RPMI7951 (cell line): Measurements from ENCODE around the gene SNX8. TPM values are rescaled to one million over a fixed set of nuclear protein-coding genes. Genes with fewer than 3 reads are reported as not detected.
"Not testable (repeated sequence)": the region's sequence is repeated elsewhere in the genome, so short reads cannot be mapped to it uniquely, and the experiment has no call there.

Experiments used
- DNase-seq: peaks from one replicate; pipeline ENCODE4 v3.0.0-alpha.2; 2012; ENCODE audit warnings: low read depth
- total RNA-seq: library from RNA; depleted of rRNA; stranded (reverse); fragments of >200 nt; shearing (Covaris generic); gene quantifications from 2 replicates; pipeline ENCODE4 v1.2.3, GENCODE V29; 2014; rRNA removed

Gene SNX8
- total RNA-seq: 8.9 and 24.2 TPM in 2 replicates

- peak; percentile 86 for DNase-seq
Measured at GRCh38 chr7:2314209-2314955, at the start of gene SNX8. SNX8 (minus strand) TSS chr7:2314441; CDS start chr7:2314421, 20 bp downstream.

GRCh38 chr7:2362385-2363088 lies 48.3 kb upstream of the SNX8 start:
- no peak for DNase-seq

GRCh38 chr7:2360796-2361195 lies 46.6 kb upstream of the SNX8 start:
- no peak for DNase-seq

GRCh38 chr7:2359610-2360009 lies 45.4 kb upstream of the SNX8 start:
- DNase-seq: no peak

DNA sequence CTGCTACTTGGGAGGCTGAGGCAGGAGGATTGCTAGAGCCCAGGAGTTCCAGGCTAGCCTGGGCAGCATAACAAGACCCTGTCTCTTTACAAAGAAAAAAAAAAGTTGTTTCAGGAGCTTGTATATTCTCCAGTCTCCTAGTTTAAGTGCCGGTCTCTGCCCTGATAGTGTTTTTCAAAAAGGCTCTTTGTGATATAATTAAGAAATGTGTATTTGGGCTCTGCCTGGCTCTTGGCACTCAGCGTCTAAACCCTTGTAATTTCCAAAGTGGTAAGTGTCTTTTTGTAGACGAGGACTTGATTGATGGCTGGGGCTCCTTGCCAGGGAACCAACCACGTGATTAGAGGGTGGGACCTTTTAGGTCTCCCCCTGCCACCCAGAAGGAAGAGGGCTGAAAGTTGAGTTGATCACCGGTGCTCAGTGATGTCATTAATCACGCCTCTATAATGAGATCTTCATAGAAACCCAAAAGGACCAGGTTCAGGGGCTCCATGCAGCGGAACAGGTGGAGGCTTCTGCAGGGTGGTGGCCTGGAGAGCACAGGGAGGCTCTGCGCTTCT lies 44.8 kb upstream of the SNX8 start:
- no peak for DNase-seq

GRCh38 chr7:2357571-2357970 lies 43.3 kb upstream of the SNX8 start:
- no peak for DNase-seq

DNA sequence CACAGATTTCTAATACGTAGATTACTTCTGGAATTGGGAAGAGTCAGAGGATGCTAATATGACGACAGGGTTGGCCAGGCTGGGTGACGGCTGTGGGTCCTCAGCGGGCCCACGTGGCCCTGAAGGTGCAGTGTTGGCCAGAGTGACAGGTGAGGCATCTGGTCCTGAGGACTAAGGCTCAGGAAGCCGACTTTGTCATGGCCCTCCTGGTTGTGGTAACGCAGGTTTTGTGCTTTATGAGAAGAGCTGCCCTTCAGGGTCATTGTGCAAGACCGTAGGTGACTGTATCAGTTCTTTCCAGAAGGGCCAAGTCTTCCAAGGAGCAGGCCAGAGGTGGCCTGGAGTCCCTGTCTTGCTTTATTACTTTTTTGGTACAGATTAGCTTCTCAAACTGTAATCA lies 42.9 kb upstream of the SNX8 start:
- no peak for DNase-seq

DNA sequence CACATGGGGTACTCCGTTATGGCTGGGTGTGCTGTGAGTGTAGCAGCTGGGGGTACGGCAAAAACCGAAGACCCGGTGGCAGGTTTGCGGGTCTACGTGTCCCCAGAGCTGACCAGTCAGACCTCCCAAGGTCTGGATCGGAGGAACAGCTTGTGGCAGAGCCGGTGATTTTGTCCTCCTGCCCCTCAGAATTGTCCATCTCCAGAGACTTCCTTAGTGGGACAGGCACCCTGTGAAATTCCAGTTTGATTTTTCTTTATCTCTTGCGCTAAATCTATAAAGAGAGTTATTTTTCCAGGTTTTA lies 41.4 kb upstream of the SNX8 start:
- no peak for DNase-seq

- peak; percentile 38 for DNase-seq
Measured at GRCh38 chr7:2354939-2355704, 40.9 kb upstream of the SNX8 start.

GRCh38 chr7:2354186-2354938 lies 40.1 kb upstream of the SNX8 start, which contains the start of gene EIF3B:
EIF3B (plus strand) TSS chr7:2354827; CDS start chr7:2354922, 95 bp downstream.
- peak; percentile 95 for DNase-seq

DNA sequence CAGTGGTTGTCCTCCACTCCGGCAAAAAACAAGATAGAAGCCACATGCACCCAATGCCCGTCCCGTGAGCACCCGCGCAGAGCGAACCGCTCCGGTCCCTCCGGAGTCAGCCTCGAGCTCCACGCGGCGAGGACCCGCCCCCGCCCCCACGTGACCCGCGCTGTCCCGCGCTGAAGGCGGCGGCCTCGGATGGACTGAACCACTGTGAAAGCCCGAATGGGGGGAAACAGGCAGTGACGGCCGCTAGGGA lies 39.6 kb upstream of the SNX8 start:
- peak; percentile 91 for DNase-seq

GRCh38 chr7:2353113-2353935 lies 39.1 kb upstream of the SNX8 start:
- no peak for DNase-seq

- DNase-seq: no peak
Measured at GRCh38 chr7:2350861-2351260, 36.6 kb upstream of the SNX8 start.

DNA sequence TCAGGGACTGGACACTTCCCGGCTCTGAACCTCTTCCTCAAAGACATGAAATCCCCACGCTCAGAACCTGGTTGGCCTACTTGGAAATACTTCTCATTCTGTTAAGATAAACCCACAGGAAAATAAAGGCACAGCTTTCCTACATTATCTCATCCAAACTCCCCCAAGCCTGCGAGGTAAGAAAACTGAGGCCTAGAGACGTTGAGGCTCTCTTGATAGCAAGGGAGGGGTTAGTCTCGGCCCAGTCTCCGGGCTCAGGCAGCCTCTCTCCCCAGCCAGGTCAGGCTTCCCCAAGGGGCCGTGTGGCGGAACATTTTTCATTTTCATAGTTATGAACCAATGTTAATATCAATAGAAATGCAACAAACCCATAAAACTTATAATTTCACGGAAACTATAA lies 35.8 kb upstream of the SNX8 start:
- no peak for DNase-seq

DNA sequence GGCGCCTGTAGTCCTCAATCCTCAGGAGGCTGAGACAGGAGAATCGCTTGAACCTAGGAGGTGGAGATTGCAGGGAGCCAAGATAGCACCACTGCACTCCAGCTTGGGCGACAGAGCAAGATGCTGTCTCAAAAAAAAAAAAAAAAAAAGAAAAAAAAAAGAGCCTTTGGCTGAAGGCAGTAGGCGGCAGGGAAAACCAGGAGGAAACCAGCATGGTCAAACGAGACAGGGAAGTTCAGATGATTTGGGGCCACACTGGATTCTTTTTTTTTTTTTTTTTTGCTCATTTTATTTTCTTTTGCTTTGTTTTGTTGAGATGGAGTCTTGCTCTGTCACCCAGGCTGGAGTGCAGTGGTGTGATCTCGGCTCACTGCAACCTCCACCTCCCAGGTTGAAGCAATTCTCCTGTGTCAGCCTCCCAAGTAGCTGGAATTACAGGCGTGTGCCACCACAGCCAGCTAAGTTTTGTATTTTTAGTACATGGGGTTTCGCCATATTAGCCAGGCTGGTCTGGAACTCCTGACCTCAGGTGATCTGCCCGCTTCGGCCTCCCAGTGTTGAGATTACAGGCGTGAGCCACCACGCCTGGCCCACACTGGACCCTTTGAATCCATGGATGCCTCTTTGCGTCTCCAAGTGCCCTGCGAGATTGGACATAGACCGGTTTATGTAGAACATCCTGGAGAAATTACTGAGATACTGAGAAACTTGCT lies 33.3 kb upstream of the SNX8 start:
- DNase-seq: not testable (repeated sequence)

GRCh38 chr7:2336626-2337299 lies 22.5 kb upstream of the SNX8 start:
- DNase-seq: no peak

DNA sequence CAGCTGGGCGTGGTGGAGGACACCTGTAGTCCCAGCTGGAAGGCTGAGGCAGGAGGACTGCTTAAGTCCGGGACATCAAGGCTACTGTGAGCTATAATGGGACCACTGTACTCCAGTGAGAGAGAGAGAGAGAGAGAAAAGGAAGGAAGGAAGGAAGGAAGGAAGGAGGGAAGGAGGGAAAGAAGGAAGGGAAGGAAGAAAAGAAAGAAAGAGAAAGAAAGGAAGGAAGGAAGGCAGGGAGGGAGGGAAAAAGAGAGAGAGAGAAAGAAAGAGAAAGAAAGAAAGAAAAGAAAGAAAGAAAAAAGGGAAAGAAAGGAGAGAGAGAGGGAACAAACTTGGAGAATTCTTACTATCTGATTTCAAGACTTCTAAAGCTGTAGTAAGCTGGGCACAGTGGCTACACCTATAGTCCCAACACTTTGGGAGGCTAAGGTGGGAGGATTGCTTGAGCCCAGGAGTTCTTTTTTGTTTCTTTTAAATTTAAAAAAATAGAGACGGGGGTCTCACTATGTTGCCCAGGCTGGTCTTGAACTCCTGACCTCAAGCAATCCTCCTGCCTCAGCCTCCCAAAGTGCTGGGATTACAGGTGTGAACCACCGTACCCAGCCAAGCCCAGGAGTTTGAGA lies 18.5 kb upstream of the SNX8 start:
- not testable (repeated sequence) for DNase-seq

DNA sequence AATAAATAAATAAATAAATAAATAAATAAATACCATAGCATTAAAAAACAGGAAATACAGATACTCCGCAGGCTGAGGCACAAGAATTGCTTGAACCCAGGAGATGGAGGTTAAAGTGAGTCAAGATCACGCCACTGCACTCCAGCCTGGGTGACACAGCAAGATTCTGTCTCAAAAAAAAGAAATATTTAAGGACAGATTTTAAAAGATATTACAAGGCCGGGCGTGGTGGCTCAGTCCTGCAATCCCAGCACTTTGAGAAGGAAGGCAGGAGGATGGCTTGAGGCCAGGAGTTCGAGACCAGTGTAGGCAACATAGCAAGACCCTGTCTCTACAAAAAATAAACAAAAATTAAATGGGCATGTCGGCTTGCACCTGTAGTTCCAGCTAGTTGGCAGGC lies 17.5 kb upstream of the SNX8 start:
- no peak for DNase-seq

DNA sequence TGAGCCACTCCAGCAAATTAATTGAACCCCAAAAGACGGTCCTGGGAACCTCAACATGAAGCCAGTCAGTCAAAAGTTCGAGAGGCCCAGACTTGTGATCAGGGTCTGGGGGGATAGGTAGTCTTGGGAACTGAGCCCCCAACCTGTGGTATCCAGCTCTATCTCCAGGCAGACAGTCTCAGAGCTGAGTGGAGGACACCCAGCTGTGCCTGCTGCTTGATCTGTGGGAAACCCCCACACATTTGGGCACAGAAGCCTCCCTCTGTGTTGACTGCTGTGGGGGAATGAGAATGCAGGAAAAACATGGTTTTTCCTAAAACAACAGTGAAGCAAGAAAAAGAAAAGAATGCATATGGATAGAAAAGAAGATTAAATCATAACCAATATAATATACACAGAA lies 16.3 kb upstream of the SNX8 start:
- no peak for DNase-seq
